Sigmoid colon (tissue), 4 donors: ENCODE measurements around the gene SLC24A1.

Experiments used
- CTCF ChIP-seq, 4 experiments: fragments of 450-650 bp in 3 of 4; fragments of 200-600 bp in 1 of 4; IDR thresholded peaks; one replicate each; pipeline ENCODE4 v1.5.1; 2016 to 2019; ENCODE audit warnings: antibody characterized with exemption in 4 of 4, mild to moderate bottlenecking in 3 of 4, moderate library complexity in 2 of 4
- POLR2A ChIP-seq, 2 donors: fragments of 450-650 bp; IDR thresholded peaks; one replicate each; pipeline ENCODE4 v1.6.1; 2016; ENCODE audit warnings: antibody characterized with exemption in 2 of 2, mild to moderate bottlenecking in 2 of 2, moderate library complexity in 2 of 2
- POLR2AphosphoS5 ChIP-seq, 4 donors: sonication (generic); formaldehyde crosslinking; IDR thresholded peaks; one replicate each; pipeline ENCODE4 v1.6.1; 2017; ENCODE audit warnings: antibody characterized with exemption in 4 of 4

GRCh38 chr15:65583701-65584100 lies 38.0 kb upstream of the SLC24A1 start:
- TF ChIP-seq CTCF (IDR thresholded peaks at IDR 0.05) (no peak), POLR2A (IDR thresholded peaks at IDR 0.05) (no peak), POLR2AphosphoS5 (IDR thresholded peaks at IDR 0.05) (no peak)
